Astrocyte (in vitro differentiated cells and primary cell): ENCODE measurements around the gene RCVRN.

Experiments
- EZH2 ChIP-seq: IDR thresholded peaks from 2 replicates; pipeline ENCODE4 v1.6.1; 2012; ENCODE audit warnings: mild to moderate bottlenecking, low read length, inconsistent platforms; ENCODE audit not compliant: insufficient read depth
- TF ChIP-seq, protein P1 (sequence below): IDR thresholded peaks from 2 replicates; pipeline ENCODE4 v1.5.1; 2011; ENCODE audit warnings: low read depth, mild to moderate bottlenecking, inconsistent platforms, low read length, moderate library complexity; ENCODE audit not compliant: insufficient read depth

DNA sequence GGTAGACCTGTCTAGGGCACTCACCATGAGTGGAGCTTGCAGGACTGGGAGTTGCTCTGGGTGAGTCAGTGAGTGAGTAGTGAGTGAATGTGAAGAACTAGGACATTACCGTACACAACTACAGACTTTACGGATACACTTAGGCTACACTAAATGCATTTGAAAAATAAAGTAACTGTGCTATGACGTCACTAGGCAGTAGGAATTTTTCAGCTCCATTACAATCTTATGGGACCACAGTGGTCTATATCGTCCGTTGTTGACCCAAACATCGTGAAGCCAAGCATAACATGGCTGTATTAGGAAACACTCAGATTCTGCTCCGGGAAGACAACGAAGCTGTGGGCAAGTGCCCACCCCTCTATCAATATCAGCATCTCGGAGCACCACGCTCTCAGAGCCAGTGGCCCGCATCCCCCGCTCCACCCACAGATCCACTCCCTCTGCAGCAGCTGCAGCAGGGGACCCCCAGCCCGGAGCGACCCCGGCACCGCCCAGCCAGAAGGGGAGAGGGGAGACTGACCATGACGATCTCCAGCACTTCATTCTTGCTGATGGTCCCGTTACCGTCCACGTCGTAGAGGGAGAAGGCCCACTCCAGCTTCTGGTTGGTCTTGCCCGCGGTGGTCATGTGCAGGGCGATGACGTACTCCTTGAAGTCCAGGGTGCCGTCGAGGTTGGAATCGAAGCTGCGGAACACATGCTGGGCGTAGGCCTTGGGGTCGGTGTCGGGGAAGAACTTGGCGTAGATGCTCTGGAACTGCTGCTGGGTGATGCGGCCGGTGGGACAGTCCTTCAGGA is 594 bp downstream of the RCVRN start:
- TF ChIP-seq EZH2: no peak
- TF ChIP-seq, protein P1, sequence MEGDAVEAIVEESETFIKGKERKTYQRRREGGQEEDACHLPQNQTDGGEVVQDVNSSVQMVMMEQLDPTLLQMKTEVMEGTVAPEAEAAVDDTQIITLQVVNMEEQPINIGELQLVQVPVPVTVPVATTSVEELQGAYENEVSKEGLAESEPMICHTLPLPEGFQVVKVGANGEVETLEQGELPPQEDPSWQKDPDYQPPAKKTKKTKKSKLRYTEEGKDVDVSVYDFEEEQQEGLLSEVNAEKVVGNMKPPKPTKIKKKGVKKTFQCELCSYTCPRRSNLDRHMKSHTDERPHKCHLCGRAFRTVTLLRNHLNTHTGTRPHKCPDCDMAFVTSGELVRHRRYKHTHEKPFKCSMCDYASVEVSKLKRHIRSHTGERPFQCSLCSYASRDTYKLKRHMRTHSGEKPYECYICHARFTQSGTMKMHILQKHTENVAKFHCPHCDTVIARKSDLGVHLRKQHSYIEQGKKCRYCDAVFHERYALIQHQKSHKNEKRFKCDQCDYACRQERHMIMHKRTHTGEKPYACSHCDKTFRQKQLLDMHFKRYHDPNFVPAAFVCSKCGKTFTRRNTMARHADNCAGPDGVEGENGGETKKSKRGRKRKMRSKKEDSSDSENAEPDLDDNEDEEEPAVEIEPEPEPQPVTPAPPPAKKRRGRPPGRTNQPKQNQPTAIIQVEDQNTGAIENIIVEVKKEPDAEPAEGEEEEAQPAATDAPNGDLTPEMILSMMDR: no peak
